GM12873 (cell line): ENCODE data around the gene PGA5.

ENCODE experiments used
- CTCF ChIP-seq: IDR thresholded peaks from 2 replicates; pipeline ENCODE4 v1.5.1; 2012; ENCODE audit warnings: low read depth, mild to moderate bottlenecking, moderate library complexity, low read length, control low read depth; ENCODE audit not compliant: insufficient read depth; ENCODE audit errors: missing control alignments

PGA5 gene

GRCh38 chr11:61264371-61264770, 23.4 kb downstream of the PGA5 start:
- TF ChIP-seq CTCF: no peak

- no peak for TF ChIP-seq CTCF
Observed at GRCh38 chr11:61264795-61265194, 23.8 kb downstream of the PGA5 start.

GRCh38 chr11:61265357-61265756, 24.4 kb downstream of the PGA5 start:
- TF ChIP-seq CTCF: no peak

GRCh38 chr11:61266602-61267001, 25.6 kb downstream of the PGA5 start:
- no peak for TF ChIP-seq CTCF

- no peak for TF ChIP-seq CTCF
Observed at GRCh38 chr11:61267437-61267841, 26.5 kb downstream of the PGA5 start.

GRCh38 chr11:61268588-61269250, 27.7 kb downstream of the PGA5 start:
- TF ChIP-seq CTCF: no peak

GRCh38 chr11:61270354-61271076, 29.5 kb downstream of the PGA5 start:
- TF ChIP-seq CTCF: no peak
